Tongue (tissue), 2 donors: Measurements from ENCODE around the gene TMEM127. TPM values are rescaled to one million over a fixed set of nuclear protein-coding genes. Genes with fewer than 3 reads are reported as not detected.
"Not testable (repeated sequence)": the region's sequence is repeated elsewhere in the genome, so short reads cannot be mapped to it uniquely, and the experiment has no call there.

Experiments
- DNase-seq: peaks from one replicate; pipeline ENCODE4 v3.0.0-alpha.2; 2015
- total RNA-seq: library from RNA; depleted of rRNA; stranded (reverse); fragments of >200 nt; gene quantifications from one replicate; pipeline ENCODE4 v1.2.3, GENCODE V29; 2014

Gene TMEM127, protein sequence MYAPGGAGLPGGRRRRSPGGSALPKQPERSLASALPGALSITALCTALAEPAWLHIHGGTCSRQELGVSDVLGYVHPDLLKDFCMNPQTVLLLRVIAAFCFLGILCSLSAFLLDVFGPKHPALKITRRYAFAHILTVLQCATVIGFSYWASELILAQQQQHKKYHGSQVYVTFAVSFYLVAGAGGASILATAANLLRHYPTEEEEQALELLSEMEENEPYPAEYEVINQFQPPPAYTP
- 17.4 TPM for total RNA-seq

DNA sequence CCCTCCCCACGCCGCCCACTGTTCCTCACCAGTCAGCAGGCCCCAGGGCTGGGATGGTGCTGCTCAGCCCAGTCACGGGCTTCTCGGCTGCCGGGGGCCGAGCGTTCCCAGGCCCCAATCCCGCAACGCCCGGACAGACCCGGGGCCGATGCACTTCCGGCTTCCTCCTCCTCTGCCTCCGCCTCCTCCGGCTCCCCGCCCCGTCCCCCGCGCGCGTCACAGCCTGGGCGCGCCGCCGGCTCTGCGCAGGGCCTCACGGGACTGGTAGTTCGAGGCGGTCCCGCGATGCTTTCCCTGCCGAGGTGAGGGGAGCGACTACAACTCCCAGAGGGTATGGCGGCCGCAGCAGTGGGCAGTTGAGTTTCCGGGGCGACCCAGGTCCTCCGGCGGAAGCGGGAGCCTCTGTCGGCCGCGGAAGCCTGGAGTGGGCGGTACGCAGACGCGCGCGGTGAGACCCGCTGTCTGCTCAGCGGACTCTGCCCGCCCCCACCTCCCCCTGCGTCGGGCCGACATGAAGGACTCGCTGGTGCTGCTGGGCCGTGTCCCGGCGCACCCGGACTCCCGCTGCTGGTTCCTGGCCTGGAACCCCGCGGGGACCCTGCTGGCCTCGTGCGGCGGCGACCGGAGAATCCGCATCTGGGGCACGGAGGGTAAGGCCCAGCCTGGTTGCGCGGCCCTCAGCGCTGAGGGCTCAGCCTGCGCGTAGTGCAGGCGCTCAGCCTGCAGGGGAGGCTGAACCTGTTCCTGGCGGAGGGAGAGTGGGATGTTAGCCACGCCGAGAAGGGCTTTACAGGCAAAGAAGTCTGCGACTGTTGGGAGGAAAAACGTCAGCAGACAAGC, at the start of gene TMEM127, which contains the start of gene CIAO1:
Gene TMEM127, minus strand, starts transcription at position 158 of the 840 bp plus-strand sequence. CDS start 616 bp downstream, outside the sequence.
Gene CIAO1, plus strand, starts transcription at position 386 of the 840 bp plus-strand sequence. Its CDS starts 126 bp downstream, at position 512.
- peak; percentile 99 for DNase-seq

DNA sequence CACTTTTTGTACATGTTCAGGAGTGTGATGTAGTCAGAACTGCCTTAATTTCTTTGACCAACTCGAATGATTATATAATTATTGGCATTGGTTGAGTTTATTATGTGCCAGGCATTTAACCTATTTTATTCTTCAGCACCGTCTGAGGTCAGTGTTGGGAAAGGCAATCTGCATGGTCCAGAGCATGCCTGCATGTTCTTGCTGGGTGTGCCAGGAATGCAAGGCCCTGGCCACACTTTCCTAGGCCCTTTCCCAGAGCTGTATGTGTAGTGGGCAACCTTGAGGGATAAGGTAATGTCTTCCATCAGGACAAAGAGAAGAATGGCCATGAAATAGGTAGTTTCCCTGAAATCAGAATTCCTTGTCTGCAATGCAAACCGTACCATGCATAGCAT, 49.2 kb upstream of the TMEM127 start:
- no peak for DNase-seq

DNA sequence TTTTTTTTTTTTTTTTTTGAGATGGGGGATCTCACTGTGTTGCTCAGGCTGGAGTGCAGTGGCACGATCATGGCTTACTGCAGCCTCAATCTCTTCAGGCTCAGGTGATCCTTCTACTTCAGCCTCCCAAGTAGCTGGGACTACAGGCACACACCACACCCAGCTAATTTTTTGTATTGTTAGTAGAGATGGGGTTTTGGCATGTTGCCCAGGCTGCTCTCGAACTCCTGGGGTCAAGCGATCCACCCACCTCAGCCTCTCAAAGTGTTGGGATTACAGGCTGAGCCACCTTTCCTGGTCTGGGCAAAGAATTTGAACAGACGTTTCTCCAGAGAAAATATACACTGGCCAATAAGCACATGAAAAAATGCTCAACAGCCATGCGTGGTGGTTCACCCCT, 42.5 kb upstream of the TMEM127 start:
- DNase-seq = no peak

DNA sequence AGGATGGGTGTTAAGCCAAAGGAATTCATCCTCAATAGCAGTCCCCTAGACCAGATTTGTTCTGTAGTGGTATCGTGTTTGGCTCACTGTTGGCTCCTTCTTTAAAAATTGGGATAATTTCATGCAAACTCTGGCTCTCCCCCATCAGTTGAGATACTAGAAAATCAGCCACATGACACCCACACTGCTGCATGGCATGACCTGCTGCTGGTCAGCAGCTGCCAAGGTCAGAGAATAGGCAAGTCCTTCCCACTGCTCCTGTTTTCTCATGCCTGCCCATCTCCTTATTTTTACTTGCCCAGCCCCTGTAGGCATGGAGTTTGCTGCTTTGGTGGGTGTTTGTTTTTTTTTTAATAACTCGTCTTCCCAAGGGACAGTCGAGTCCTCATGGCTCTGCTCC, 40.6 kb upstream of the TMEM127 start:
- DNase-seq = no peak

DNA sequence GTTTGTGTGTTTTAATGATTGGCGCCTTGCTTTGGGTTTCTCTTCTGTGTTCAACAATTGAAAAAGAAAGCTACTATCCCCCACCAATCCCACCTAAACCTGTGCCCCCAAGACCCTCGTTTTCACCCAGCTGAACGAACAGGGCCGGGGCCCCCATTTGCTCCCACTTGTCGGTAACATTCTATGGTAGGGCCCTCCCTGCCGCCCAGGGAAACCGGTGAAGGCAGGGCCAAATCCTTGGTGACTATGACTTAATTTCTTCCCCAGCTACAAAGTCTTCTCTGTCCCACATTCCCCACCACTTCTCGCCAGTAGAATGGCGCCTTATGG, 40.1 kb upstream of the TMEM127 start:
- no peak for DNase-seq

DNA sequence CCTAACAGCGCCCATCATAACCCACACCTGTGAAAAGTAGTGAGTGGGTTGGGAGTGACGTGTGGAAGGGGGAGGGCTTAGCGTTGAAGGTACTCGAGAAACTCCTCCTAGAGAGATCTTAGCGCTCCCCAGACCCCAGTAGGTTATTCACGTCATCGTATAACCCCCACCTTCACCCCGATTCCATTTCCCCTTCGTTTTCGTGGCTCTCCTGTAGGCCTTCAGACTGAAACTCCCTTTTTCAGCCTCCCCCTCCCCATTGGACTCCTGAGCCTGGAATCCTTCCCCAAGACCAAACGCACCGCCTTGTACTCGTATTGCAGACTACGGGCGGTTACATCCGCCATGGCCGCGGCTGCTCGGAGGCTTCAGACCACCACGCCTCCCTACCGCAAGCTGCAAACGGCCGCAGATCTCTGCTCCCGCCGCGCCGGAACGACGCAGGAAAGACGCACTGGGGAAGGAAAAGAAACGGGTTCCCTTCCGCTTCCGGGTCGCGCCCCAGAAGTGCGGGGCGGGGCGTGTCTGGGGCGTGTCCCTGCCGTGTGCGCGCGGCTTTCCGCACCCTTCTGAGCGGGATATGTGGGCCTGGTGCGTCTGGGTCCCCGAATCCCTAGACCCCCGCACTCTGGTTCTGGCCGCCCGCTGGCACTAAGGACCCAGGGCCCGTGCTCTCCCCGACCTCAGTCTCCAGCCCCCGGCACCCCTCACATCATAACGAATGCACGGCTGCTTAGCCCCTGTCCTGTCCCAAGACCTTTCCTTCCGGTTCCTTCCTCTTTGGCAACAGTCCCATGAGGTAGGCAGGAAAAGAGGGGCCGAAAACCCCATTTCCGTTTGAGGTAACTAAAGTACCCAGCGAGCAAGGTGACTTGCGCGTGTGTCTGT, 39.5 kb upstream of the TMEM127 start, which contains the start of gene SNRNP200:
Gene SNRNP200, minus strand, starts transcription at position 456 of the 888 bp plus-strand sequence. Its CDS starts 109 bp downstream, at position 347.
- peak; percentile 94 for DNase-seq

DNA sequence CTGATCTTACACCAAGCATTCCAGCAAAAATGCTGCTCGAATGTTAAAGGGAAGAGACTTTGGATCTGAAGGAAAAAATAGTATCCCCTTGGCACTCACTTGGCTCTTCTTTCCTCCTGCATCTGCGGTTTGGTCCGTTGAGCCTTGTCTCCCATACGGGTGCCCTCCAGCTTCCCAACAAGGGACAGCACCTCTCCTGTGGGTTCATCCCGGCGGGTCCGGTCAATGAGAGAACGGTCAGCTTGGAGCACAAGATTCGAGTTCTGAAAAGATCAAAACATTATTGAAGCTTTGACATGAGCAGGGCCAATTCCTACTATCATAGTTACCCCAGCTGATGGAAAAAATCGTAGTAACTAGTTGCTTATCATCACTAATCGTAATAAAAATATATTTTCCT, 38.8 kb upstream of the TMEM127 start:
- no peak for DNase-seq

DNA sequence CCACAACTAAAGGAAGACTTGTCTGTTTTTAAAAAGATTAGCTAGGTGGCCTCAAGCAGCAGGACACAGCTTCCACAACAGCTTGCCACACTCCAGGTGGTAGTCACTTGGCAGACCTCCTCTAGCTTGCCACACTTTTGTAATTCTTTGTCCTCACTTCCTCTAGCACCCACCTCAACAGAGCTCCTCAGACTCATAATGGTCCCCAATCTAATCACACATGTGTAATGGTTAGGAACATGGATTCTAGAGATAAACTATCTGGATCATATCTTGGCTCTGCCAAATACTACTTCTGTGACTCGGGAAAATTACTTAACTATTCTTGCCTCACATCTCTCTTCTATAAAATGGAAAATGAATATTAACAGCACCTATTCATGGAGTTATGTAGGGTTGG, 36.1 kb upstream of the TMEM127 start:
- DNase-seq = no peak

DNA sequence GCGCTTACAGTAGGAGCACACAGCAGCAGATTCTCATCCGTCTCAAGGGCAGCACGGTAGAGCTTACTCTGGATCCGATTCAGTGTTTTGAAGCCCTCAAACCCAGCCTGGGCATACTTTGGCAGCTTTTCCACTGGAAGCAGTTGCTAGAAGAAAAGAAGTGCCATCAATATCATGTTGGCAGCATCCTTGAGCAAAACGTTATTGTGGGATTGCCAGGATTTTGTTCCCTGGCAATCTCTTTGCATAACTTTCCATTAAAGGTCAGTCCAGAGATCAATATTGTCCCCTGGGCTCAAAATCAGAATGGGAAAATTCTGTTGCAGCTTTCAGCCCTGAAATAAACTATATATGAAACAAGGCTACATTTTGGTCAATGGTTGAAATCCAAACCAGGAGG, 31.1 kb upstream of the TMEM127 start:
- DNase-seq = no peak

DNA sequence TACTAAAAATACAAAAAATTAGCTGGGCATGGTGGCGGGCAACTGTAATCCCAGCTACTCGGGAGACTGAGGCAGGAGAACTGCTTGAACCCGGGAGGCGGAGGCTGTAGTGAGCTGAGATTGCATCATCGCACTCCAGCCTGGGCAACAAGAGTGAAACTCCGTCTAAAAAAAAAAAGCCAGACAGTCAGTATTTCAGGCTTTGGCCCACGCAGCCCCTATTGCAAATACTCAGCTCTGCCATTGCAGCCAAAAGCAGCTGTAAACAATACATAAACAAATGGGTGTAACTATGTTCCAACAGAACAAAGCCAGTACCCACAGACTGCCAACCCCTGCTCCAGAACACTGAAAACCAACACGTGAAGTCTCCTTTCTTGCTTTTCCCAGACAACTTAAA, 28.5 kb upstream of the TMEM127 start:
- not testable (repeated sequence) for DNase-seq

DNA sequence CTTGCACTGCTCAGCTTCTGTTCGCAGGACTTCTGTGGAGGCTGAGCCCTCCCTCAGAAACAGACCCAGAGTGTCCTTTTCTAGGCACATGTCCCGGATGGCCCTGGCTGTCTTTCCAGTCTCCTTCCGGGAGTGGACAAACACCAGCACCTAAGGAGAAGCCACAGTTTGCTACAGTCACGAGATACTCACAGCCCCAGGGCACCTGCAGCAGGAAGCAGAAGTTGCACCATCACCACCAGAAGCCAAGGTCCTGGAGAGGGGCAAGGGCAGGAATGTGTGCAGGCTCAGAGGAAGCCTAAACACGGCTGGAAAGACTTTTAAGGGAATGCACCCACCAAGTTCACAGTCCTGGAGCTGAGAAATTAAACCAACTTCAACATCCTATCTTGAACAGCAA, 26.0 kb upstream of the TMEM127 start:
- no peak for DNase-seq

DNA sequence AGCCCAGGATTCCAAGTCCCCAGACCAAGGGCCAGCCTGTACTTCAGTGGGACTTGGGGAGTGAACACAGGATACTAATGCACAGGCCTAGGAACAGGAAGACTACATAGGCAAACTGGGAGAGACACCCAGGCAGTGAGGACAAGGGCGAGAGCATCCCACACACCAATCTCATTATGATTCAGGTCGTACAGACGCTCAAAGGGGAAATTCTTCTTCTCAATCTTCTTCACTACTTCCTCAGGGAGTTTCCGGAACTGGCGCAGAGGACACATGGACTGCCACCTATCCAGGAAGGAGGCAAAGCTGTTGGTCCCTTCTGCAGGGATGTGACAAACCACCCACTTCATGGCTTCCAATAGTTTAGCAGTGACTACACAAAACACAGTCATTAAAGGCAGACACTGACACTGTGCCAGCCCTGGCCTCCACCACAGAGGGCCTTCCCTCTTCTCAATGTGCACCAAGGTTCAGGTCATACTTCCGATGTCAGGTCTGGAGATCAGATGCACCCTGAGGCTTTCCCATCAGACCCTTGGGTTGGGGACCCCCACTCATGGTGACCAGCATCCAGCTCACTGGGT, 21.6 kb upstream of the TMEM127 start:
- no peak for DNase-seq

DNA sequence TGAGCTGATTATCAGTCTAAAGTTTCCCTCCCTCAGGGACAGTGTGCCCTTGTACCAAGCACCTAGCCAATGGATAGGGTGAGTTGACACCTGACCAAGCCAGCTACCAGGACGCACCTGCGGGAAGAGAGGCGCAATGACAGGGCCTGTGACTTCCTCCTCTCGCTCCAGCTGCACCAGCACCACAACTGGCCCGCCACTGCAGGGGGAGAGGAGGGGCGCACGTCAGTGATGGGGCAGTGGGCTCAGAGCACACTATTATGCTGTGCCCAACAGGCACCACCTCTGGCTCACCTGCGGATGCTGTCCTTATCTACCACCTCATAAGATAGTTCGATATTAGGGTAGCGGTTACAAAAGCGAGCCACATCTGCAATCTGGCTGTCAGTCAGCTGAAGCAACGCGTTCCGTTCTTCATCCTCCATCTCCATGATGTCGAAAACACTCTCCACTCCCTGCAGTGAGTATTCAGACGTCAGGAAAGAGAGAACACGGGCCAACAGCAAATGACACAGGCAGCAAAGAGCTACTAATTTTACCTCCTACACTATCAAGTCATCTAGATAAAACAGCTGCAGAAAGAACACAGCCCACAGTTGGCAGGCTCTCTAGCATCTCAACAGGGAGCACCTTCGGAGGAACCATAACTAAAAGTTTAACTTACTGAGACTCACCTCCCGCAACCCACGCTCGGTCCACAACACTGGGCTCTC, 11.1 kb upstream of the TMEM127 start:
- no peak for DNase-seq

DNA sequence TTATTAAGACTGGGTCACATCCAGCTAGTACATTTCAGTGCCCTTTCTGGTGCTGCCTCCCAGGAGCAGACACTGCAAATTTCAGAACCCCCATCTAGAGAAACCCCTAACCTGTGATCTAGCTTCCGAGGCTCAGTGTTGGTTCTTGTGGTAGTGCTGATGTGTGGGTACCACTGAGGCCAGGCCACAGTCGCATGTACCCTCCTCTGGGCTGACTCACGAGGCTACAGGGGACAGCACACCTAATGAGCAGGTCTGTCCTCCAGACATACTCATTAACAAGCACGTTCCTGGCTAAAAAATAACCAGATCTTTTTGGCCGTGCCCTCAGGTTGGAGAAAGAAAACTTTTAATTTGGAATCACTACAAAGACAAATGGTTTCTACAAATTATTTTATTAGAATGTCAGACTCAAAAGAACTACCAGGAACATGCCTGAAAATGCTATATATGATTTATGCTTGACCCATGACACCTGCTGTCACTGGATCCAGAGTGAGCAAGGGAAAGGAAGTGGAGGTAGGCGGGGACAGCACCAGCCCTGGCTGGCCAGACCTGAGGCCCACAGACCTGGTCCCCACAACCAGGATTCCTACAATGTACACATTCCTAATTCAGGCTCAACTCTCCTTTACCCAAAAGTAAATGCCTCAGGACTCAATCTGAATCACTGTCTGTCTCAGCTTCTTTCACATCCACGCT, 8.7 kb upstream of the TMEM127 start:
- DNase-seq = no peak

DNA sequence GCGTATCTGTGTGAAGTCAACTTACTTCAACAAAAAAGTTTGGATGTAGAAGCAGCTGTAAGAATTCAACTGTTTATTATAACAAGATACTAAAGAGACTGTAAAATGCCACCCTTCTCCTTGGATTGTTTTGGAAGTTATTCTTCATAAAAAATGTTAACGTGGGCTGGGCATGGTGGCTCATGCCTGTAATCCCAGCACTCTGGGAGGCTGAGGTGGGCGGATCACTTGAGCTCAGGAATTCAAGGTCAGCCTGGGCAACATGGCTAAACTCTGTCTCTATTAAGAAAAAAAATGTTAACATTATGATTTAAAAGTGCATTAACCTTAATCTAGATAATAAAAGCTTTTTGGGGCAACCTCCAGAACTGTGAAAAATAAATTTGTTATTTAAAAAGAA, 8.0 kb upstream of the TMEM127 start:
- no peak for DNase-seq

DNA sequence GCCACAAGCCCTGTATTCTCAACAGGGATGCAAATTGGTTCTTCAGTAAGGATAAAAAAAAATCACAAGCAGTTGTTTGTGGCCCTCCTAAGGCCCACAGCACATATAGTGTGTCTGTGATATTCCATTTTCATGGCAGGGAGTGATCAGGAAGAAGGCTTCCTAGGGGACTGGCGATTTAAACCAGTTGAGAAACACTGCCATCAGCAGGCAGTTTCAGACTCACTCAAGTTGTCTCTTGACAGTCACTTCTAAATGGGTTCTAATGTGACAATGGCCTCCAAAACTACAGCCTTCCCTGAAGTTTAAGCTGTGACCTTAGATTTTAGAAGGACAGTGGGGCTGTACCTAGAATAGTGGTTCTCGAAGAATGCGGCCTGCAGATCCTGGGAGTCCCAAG, 6.2 kb upstream of the TMEM127 start:
- DNase-seq = no peak

DNA sequence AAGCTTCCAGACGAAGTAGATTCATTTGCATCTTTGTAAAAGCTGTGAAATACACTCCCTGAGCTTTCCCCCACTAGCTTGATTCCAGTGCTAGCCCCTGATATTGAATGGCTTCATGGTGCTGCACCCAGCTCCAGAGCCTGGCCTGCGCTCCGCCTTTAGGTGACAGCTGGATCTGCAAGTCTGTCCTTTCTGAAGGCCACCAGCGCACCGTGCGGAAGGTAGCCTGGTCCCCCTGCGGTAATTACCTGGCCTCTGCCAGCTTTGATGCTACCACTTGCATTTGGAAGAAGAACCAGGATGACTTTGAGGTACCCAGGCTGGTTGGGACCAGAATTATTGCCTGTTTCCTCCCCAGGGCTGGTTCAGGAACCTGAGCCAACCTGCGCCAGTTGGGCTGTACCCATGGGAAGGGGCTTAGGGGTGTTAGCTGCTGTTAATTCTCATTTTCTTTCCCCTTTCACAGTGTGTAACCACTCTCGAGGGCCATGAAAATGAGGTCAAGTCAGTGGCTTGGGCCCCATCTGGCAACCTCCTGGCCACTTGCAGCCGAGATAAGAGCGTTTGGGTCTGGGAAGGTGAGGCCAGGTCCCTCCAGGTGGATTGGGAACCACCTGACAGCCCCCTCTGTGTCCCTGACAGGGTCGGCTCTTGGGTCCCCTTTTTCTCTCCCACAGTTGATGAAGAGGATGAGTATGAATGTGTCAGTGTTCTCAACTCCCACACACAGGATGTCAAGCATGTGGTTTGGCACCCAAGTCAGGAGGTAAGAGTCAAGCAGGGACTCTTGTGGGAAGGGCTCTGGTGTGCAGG, 1.6 kb upstream of the TMEM127 start:
- DNase-seq = no peak

DNA sequence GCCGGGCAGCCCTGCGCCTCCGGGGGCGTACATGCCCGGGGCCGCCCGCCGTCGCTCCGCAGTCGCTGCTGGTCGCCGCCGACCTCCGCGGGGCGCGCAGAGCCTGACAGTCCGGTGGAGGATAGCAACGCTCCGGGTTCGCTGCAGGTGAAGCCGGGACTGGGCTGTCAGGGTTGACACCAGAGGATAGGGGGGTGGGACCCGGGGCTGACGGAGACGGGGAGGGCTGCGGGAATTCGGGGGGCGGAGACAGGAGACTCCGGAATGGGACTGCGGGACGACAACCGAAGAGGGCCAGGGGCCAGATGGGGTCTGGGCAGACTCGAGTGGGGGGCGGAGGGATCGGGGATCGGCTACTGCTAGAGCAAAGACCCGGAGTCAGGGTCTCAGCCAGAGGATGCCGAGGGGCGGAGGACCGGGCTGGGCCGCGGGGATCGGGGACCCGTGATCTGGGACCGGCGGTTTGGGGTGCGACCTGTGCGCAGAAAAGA, 403 bp downstream of the TMEM127 start:
- DNase-seq = peak; percentile 56

DNA sequence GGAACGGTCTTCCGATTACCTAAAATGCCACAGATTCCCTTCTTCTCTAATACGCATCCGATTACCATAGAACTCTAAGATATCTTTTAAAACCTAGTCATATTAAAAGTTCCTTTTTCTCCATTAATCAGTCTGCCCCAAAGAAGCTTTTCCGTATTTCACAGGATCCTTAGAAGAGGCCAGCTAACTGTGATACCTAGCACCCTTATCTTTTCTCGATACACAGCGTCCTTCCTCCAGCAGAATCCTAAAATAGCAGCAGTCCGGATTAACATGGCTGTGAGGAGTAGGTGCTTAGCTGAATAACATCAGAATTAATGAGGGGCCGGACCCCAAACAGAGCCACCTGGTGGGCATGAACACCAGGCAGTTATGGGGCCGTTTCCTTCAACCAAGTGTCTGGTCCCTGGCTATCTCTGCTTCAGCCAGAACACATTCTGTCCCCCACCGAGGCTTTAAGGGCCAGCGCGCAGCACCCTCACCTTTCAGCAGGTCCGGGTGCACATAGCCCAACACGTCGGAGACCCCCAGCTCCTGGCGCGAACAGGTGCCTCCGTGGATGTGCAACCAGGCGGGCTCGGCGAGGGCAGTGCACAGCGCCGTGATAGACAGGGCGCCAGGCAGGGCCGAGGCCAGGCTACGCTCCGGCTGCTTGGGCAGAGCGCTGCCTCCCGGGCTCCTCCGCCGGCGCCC, 995 bp downstream of the TMEM127 start:
- peak; percentile 60 for DNase-seq
